ENCODE results near the gene IL17F. TPM values are rescaled to one million over a fixed set of nuclear protein-coding genes. Genes with fewer than 3 reads are reported as not detected.

IL17F gene
- total RNA-seq, 2 donors from 2014 or later: not detected

DNA sequence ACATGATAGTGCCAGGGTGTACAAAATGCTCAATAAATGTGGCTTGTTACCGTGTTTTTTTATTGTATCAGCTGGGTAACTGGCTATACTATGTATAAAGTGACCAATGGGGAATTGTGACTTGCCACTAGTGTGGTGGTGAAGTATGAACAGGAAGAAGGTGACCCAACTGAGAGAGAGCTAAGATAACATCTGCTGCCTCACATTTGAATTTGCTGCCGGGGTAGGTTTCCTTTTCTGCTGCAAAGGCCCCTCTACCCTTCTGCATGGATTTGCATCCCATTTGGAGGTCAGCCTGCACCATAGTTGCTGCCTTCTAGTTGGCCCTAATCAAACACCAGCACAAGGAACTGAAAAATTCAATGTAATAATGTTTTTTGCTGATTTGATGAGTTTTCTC lies 34.1 kb downstream of the IL17F start:
- 85 to 89% methylated on average over 2 of the region's 2 CpGs for WGBS, 2 experiments (ENCODE audit: insufficient coverage in 1 of 2, insufficient read length in 1 of 2)
- no peak overlapping the region for H3K4me3 Mint-ChIP-seq
- no peaks in the 10 kb centered on the region for H3K27me3 Mint-ChIP-seq (ENCODE audit: insufficient read depth)
- peaks cover 9% of the 10 kb centered on the region for H3K4me1 Mint-ChIP-seq
- H3K36me3 Mint-ChIP-seq (ENCODE audit: low read depth): no peaks in the 10 kb centered on the region
- no peaks in the 10 kb centered on the region for H3K36me3 ChIP-seq (ENCODE audit: control insufficient read depth, insufficient read depth, low read length)
- H3K27me3 ChIP-seq (ENCODE audit: control insufficient read depth, insufficient read depth, low read length, poor library complexity, severe bottlenecking): no peaks in the 10 kb centered on the region
- no peaks in the 10 kb centered on the region for H3K4me1 ChIP-seq (ENCODE audit: control insufficient read depth, insufficient read depth, low read length)
- TF ChIP-seq, protein P1, sequence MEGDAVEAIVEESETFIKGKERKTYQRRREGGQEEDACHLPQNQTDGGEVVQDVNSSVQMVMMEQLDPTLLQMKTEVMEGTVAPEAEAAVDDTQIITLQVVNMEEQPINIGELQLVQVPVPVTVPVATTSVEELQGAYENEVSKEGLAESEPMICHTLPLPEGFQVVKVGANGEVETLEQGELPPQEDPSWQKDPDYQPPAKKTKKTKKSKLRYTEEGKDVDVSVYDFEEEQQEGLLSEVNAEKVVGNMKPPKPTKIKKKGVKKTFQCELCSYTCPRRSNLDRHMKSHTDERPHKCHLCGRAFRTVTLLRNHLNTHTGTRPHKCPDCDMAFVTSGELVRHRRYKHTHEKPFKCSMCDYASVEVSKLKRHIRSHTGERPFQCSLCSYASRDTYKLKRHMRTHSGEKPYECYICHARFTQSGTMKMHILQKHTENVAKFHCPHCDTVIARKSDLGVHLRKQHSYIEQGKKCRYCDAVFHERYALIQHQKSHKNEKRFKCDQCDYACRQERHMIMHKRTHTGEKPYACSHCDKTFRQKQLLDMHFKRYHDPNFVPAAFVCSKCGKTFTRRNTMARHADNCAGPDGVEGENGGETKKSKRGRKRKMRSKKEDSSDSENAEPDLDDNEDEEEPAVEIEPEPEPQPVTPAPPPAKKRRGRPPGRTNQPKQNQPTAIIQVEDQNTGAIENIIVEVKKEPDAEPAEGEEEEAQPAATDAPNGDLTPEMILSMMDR (conservative IDR thresholded peaks at IDR 0.05): no peak
- no peak overlapping the region for H3K9ac ChIP-seq (ENCODE audit: extremely low read depth, low read length, poor library complexity, severe bottlenecking)
- DNase-seq: no peak
- H3K9me3 ChIP-seq (ENCODE audit: control insufficient read depth, low read length): no peaks in the 10 kb centered on the region
- H3K4me3 ChIP-seq (ENCODE audit: low read length): no peak overlapping the region
- peaks cover 6% of the 10 kb centered on the region for H3K9me3 Mint-ChIP-seq
- H3K27ac Mint-ChIP-seq: no peak overlapping the region
- no peak overlapping the region for H3K27ac ChIP-seq (ENCODE audit: low read depth, low read length)

DNA sequence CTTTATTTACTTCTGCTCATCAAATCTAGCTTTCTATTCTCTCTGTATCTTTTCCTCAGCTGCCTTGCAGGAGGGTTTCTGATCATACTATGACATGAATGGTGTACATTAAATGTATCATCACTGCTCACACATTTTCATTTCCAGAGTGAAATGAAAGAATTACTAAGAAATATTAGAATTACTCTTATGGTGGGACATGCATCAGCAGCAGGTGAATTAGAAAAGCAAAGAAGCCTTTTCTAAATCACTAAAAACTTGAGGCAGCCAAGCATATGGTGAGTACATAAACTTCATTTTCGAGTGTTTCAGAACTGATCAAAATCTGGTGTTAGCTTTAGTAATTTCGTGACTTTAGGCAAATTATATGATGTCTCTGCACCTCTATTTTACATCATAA lies 34.5 kb downstream of the IL17F start:
- Histone ChIP-seq H3K4me1 (ENCODE audit: control insufficient read depth, insufficient read depth, low read length) (no peaks in the 10 kb centered on the region), H3K9me3 (ENCODE audit: control insufficient read depth, low read length) (no peaks in the 10 kb centered on the region), H3K9ac (ENCODE audit: extremely low read depth, low read length, poor library complexity, severe bottlenecking) (no peak overlapping the region), H3K4me3 (ENCODE audit: low read length) (no peak overlapping the region), H3K36me3 (ENCODE audit: control insufficient read depth, insufficient read depth, low read length) (no peaks in the 10 kb centered on the region), H3K27ac (ENCODE audit: low read depth, low read length) (no peak overlapping the region), H3K27me3 (ENCODE audit: control insufficient read depth, insufficient read depth, low read length, poor library complexity, severe bottlenecking) (no peaks in the 10 kb centered on the region)
- WGBS, 2 experiments (ENCODE audit: insufficient coverage in 1 of 2, insufficient read length in 1 of 2): 90 to 100% methylated on average over 1 to 2 of the region's 2 CpGs
- TF ChIP-seq, protein P1 (conservative IDR thresholded peaks at IDR 0.05): no peak
- Mint-ChIP-seq H3K36me3 (ENCODE audit: low read depth) (no peaks in the 10 kb centered on the region), H3K27ac (no peak overlapping the region), H3K9me3 (peaks cover 7% of the 10 kb centered on the region), H3K4me1 (peaks cover 9% of the 10 kb centered on the region), H3K4me3 (no peak overlapping the region), H3K27me3 (ENCODE audit: insufficient read depth) (no peaks in the 10 kb centered on the region)
- no peak for DNase-seq

DNA sequence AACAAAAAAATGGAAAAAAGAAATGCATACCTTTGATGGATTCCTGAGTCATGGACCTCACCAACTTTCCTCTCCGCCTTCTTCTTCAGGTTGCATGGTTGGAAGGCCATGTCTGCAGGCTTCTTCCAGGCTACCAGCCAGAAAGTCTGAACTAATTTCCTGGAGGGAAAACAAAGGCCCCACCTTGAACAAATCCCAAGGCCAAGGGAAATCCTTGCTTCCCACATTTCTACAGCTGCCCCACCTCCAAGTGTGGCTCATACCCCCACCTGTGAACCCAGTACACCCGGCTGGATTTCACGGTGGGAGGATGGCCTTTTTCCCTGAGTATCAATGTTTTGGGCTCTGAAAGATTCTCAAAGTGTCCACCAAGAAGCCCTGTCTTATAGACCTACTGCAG lies 35.7 kb downstream of the IL17F start:
- Histone ChIP-seq H3K27ac (ENCODE audit: low read depth, low read length) (no peak overlapping the region), H3K4me3 (ENCODE audit: low read length) (no peak overlapping the region), H3K9me3 (ENCODE audit: control insufficient read depth, low read length) (no peaks in the 10 kb centered on the region), H3K36me3 (ENCODE audit: control insufficient read depth, insufficient read depth, low read length) (no peaks in the 10 kb centered on the region), H3K9ac (ENCODE audit: extremely low read depth, low read length, poor library complexity, severe bottlenecking) (no peak overlapping the region), H3K4me1 (ENCODE audit: control insufficient read depth, insufficient read depth, low read length) (no peaks in the 10 kb centered on the region), H3K27me3 (ENCODE audit: control insufficient read depth, insufficient read depth, low read length, poor library complexity, severe bottlenecking) (no peaks in the 10 kb centered on the region)
- H3K27ac Mint-ChIP-seq: no peak overlapping the region
- DNase-seq: no peak
- peaks cover 8% of the 10 kb centered on the region for H3K9me3 Mint-ChIP-seq
- no peak overlapping the region for H3K4me3 Mint-ChIP-seq
- H3K27me3 Mint-ChIP-seq (ENCODE audit: insufficient read depth): no peaks in the 10 kb centered on the region
- 90% methylated on average over 2 to 3 of the region's 3 CpGs for WGBS, 2 experiments (ENCODE audit: insufficient coverage in 1 of 2, insufficient read length in 1 of 2)
- H3K4me1 Mint-ChIP-seq: peaks cover 9% of the 10 kb centered on the region
- no peaks in the 10 kb centered on the region for H3K36me3 Mint-ChIP-seq (ENCODE audit: low read depth)
- TF ChIP-seq, protein P1 (conservative IDR thresholded peaks at IDR 0.05): no peak
